HEK293 (cell line): ENCODE measurements around the gene SNAPC2.

ENCODE experiments used
- BCL11B ChIP-seq: fragments of 450-650 bp; formaldehyde crosslinking; IDR thresholded peaks from 2 replicates; pipeline ENCODE4 v1.5.1; 2016; ENCODE audit warnings: low read depth, missing biosample characterization, missing genetic modification characterization
- GLI2 ChIP-seq: fragments of 450-650 bp; formaldehyde crosslinking; IDR thresholded peaks from 2 replicates; pipeline ENCODE4; 2017; ENCODE audit warnings: missing biosample characterization, missing genetic modification characterization, low read depth, borderline replicate concordance
- GLIS1 ChIP-seq: fragments of 450-650 bp; formaldehyde crosslinking; IDR thresholded peaks from 2 replicates; pipeline ENCODE4 v1.5.1; 2016; ENCODE audit warnings: missing biosample characterization, missing genetic modification characterization
- GLIS2 ChIP-seq: fragments of 450-650 bp; formaldehyde crosslinking; IDR thresholded peaks from 2 replicates; pipeline ENCODE4 v1.5.1; 2016; ENCODE audit warnings: missing biosample characterization, missing genetic modification characterization
- HOXC10 ChIP-seq: sonication (generic); formaldehyde crosslinking; IDR thresholded peaks from 2 replicates; pipeline ENCODE4 v1.8.1; 2023; ENCODE audit warnings: mild to moderate bottlenecking, missing genetic modification reagents
- KLF1 ChIP-seq: fragments of 450-650 bp; formaldehyde crosslinking; IDR thresholded peaks from 2 replicates; pipeline ENCODE4 v1.5.1; 2016; ENCODE audit warnings: missing biosample characterization, missing genetic modification characterization
- KLF16 ChIP-seq: fragments of 450-650 bp; formaldehyde crosslinking; IDR thresholded peaks from 2 replicates; pipeline ENCODE4 v1.5.1; 2017; ENCODE audit warnings: missing biosample characterization, missing genetic modification characterization
- KLF17 ChIP-seq: fragments of 450-650 bp; formaldehyde crosslinking; IDR thresholded peaks from 2 replicates; pipeline ENCODE4 v1.5.1; 2016; ENCODE audit warnings: missing biosample characterization, missing genetic modification characterization
- KLF8 ChIP-seq: fragments of 450-650 bp; formaldehyde crosslinking; IDR thresholded peaks from 2 replicates; pipeline ENCODE4 v1.5.1; 2016; ENCODE audit warnings: missing biosample characterization, missing genetic modification characterization
- PBX3 ChIP-seq: sonication (generic); formaldehyde crosslinking; IDR thresholded peaks from 2 replicates; pipeline ENCODE4 v1.8.1; 2022; ENCODE audit warnings: mild to moderate bottlenecking, moderate library complexity, missing genetic modification reagents
- PRDM10 ChIP-seq: fragments of 450-650 bp; formaldehyde crosslinking; IDR thresholded peaks from 2 replicates; pipeline ENCODE4 v1.5.1; 2016; ENCODE audit warnings: missing biosample characterization, missing genetic modification characterization
- SP3 ChIP-seq: fragments of 450-650 bp; formaldehyde crosslinking; IDR thresholded peaks from 2 replicates; pipeline ENCODE4 v1.5.1; 2016; ENCODE audit warnings: missing biosample characterization, missing genetic modification characterization
- ZBTB20 ChIP-seq: fragments of 450-650 bp; formaldehyde crosslinking; IDR thresholded peaks from 2 replicates; pipeline ENCODE4 v1.5.1; 2016; ENCODE audit warnings: missing biosample characterization, missing genetic modification characterization
- ZBTB44 ChIP-seq: fragments of 450-650 bp; IDR thresholded peaks from 2 replicates; pipeline ENCODE4 v1.5.1; 2018; ENCODE audit warnings: missing biosample characterization, mild to moderate bottlenecking, missing genetic modification characterization
- ZBTB48 ChIP-seq: fragments of 450-650 bp; formaldehyde crosslinking; IDR thresholded peaks from 2 replicates; pipeline ENCODE4 v1.5.1; 2016; ENCODE audit warnings: missing biosample characterization, missing genetic modification characterization
- ZNF10 ChIP-seq: fragments of 450-650 bp; formaldehyde crosslinking; IDR thresholded peaks from 2 replicates; pipeline ENCODE4 v1.5.1; 2017; ENCODE audit warnings: missing biosample characterization, missing genetic modification characterization
- ZNF138 ChIP-seq: fragments of 450-650 bp; formaldehyde crosslinking; IDR thresholded peaks from 2 replicates; pipeline ENCODE4 v1.5.1; 2016; ENCODE audit warnings: missing biosample characterization, missing genetic modification characterization, borderline replicate concordance
- ZNF16 ChIP-seq: fragments of 450-650 bp; formaldehyde crosslinking; IDR thresholded peaks from 2 replicates; pipeline ENCODE4 v1.5.1; 2016; ENCODE audit warnings: low read depth, missing biosample characterization, missing genetic modification characterization
- ZNF174 ChIP-seq: fragments of 450-650 bp; formaldehyde crosslinking; IDR thresholded peaks from 2 replicates; pipeline ENCODE4 v1.5.0; 2017; ENCODE audit warnings: missing biosample characterization, mild to moderate bottlenecking, missing genetic modification characterization
- ZNF214 ChIP-seq: fragments of 450-650 bp; formaldehyde crosslinking; IDR thresholded peaks from 2 replicates; pipeline ENCODE4 v1.5.1; 2017; ENCODE audit warnings: missing biosample characterization, mild to moderate bottlenecking, missing genetic modification characterization, borderline replicate concordance
- ZNF37A ChIP-seq: fragments of 450-650 bp; IDR thresholded peaks from 2 replicates; pipeline ENCODE4 v1.5.1; 2018; ENCODE audit warnings: missing biosample characterization, missing genetic modification characterization
- ZNF398 ChIP-seq: fragments of 450-650 bp; formaldehyde crosslinking; IDR thresholded peaks from 2 replicates; pipeline ENCODE4 v1.5.1; 2017; ENCODE audit warnings: missing biosample characterization, missing genetic modification characterization
- ZNF404 ChIP-seq: fragments of 450-650 bp; formaldehyde crosslinking; IDR thresholded peaks from 2 replicates; pipeline ENCODE4 v1.5.1; 2017; ENCODE audit warnings: missing biosample characterization, missing genetic modification characterization
- ZNF561 ChIP-seq: fragments of 450-650 bp; IDR thresholded peaks from 2 replicates; pipeline ENCODE4 v1.5.1; 2018; ENCODE audit warnings: missing biosample characterization, missing genetic modification characterization, borderline replicate concordance
- ZNF660 ChIP-seq: fragments of 450-650 bp; IDR thresholded peaks from 2 replicates; pipeline ENCODE4 v1.5.1; 2018; ENCODE audit warnings: missing biosample characterization, mild to moderate bottlenecking, missing genetic modification characterization
- ZNF677 ChIP-seq: fragments of 450-650 bp; IDR thresholded peaks from 2 replicates; pipeline ENCODE4 v1.5.0; 2018; ENCODE audit warnings: missing biosample characterization, mild to moderate bottlenecking, missing genetic modification characterization, moderate library complexity
- ZNF692 ChIP-seq: fragments of 450-650 bp; formaldehyde crosslinking; IDR thresholded peaks from 2 replicates; pipeline ENCODE4 v1.5.1; 2016; ENCODE audit warnings: missing biosample characterization, missing genetic modification characterization
- ZNF792 ChIP-seq: fragments of 450-650 bp; formaldehyde crosslinking; IDR thresholded peaks from 2 replicates; pipeline ENCODE4 v1.5.1; 2016; ENCODE audit warnings: missing biosample characterization, missing genetic modification characterization
- ZSCAN30 ChIP-seq: fragments of 450-650 bp; IDR thresholded peaks from 2 replicates; pipeline ENCODE4 v1.5.1; 2018; ENCODE audit warnings: missing biosample characterization, mild to moderate bottlenecking, missing genetic modification characterization, moderate library complexity

The SNAPC2 gene

GRCh38 chr19:7925171-7925851, 5.2 kb downstream of the SNAPC2 start (continued):
- TF ChIP-seq PRDM10 (tag by site-specific recombination): peak; percentile 41; the same call in 1 of the 2 replicates
- TF ChIP-seq ZNF174: no peak
- TF ChIP-seq PBX3 (CRISPR knock-in tag): peak; percentile 95
- TF ChIP-seq ZNF138 (tag by site-specific recombination): no peak
- peak; percentile 62; the same call in 1 of the 2 replicates for TF ChIP-seq ZNF692 (tag by site-specific recombination)
- TF ChIP-seq ZBTB48: 0 out of 2 replicates have a peak, but pooled peaks have one; percentile 28
- 0 out of 2 replicates have a peak, but pooled peaks have one; percentile 23 for TF ChIP-seq ZNF677 (tag by site-specific recombination)
- no peak for TF ChIP-seq ZNF214 (tag by site-specific recombination)
- TF ChIP-seq ZBTB44 (tag by site-specific recombination): 0 out of 2 replicates have a peak, but pooled peaks have one; percentile 27
- TF ChIP-seq GLI2 (tag by site-specific recombination): no peak
- TF ChIP-seq HOXC10 (CRISPR knock-in tag): no peak
- TF ChIP-seq ZNF37A (tag by site-specific recombination): no peak
- TF ChIP-seq KLF8 (tag by site-specific recombination): peak; percentile 68; the same call in 1 of the 2 replicates
- peak; percentile 72 for TF ChIP-seq ZNF660
- TF ChIP-seq ZNF404 (tag by site-specific recombination): no peak
- TF ChIP-seq KLF1 (tag by site-specific recombination): 0 out of 2 replicates have a peak, but pooled peaks have one; percentile 12
- TF ChIP-seq SP3 (tag by site-specific recombination): peak; percentile 37; the same call in 1 of the 2 replicates
- TF ChIP-seq ZNF398: peak; percentile 57; the same call in 1 of the 2 replicates
- TF ChIP-seq KLF16 (tag by site-specific recombination): no peak
- peak; percentile 46; the same call in 1 of the 2 replicates for TF ChIP-seq ZNF561 (tag by site-specific recombination)
- no peak for TF ChIP-seq KLF17 (tag by site-specific recombination)
- peak; percentile 28; the same call in 1 of the 2 replicates for TF ChIP-seq ZBTB20 (tag by site-specific recombination)
- peak; percentile 51; the same call in 1 of the 2 replicates for TF ChIP-seq ZNF10
- TF ChIP-seq ZNF792 (tag by site-specific recombination): no peak
- no peak for TF ChIP-seq BCL11B (tag by site-specific recombination)
- TF ChIP-seq ZNF16 (tag by site-specific recombination): no peak
- peak; percentile 25; the same call in 1 of the 2 replicates for TF ChIP-seq GLIS2 (tag by site-specific recombination)
- peak; percentile 44; the same call in 1 of the 2 replicates for TF ChIP-seq GLIS1
- TF ChIP-seq ZSCAN30 (tag by site-specific recombination): 0 out of 2 replicates have a peak, but pooled peaks have one; percentile 11
